Keratinocyte (primary cell): Measurements from ENCODE around the gene TMEM139. TPM values are rescaled to one million over a fixed set of nuclear protein-coding genes. Genes with fewer than 3 reads are reported as not detected.

ENCODE experiments used
- DNase-seq: peaks from one replicate; pipeline ENCODE4 v3.0.0-alpha.2; 2011; ENCODE audit warnings: low read depth, missing footprints, low spot score
- FAIRE-seq: peaks from 2 replicates; lab custom pipeline; 2011; peaks lifted over from hg19 to GRCh38; lab: Jason Lieb, UNC
- H2AFZ ChIP-seq: 2 replicates; pipeline ENCODE4 v1.6.0; 2012; ENCODE audit warnings: low read length, control low read depth, inconsistent platforms; ENCODE audit not compliant: control insufficient read depth
- H3K27ac ChIP-seq: 2 replicates; pipeline ENCODE4 v1.5.1; 2011; ENCODE audit warnings: low read length; ENCODE audit not compliant: control insufficient read depth, insufficient read depth
- H3K27me3 ChIP-seq: 3 replicates; pipeline ENCODE4 v1.6.0; 2011; ENCODE audit warnings: low read length; ENCODE audit not compliant: control insufficient read depth, insufficient read depth; ENCODE audit errors: extremely low read depth
- H3K36me3 ChIP-seq, 2 experiments: 2 replicates in 1 of 2; 3 replicates in 1 of 2; pipeline ENCODE4 v1.5.1; 2011; ENCODE audit warnings: low read length in 2 of 2, mild to moderate bottlenecking in 1 of 2; ENCODE audit not compliant: control insufficient read depth in 2 of 2, insufficient read depth in 2 of 2; ENCODE audit errors: extremely low read depth in 1 of 2
- H3K4me1 ChIP-seq: 3 replicates; pipeline ENCODE4 v1.5.1; 2011; ENCODE audit warnings: low read length; ENCODE audit not compliant: control insufficient read depth, insufficient read depth; ENCODE audit errors: extremely low read depth
- H3K4me2 ChIP-seq: 3 replicates; pipeline ENCODE4 v1.6.0; 2011; ENCODE audit warnings: low read depth, low read length; ENCODE audit not compliant: control insufficient read depth, insufficient read depth; ENCODE audit errors: extremely low read depth
- H3K4me3 ChIP-seq, 3 experiments: fragments of 200-600 bp in 1 of 3; sonication (generic) in 1 of 3; 2 replicates in 2 of 3; 3 replicates in 1 of 3; pipeline ENCODE4 v1.5.1; 2011 to 2016; ENCODE audit warnings: low read length in 3 of 3, mild to moderate bottlenecking in 3 of 3, control low read depth in 2 of 3, inconsistent platforms in 1 of 3, low read depth in 1 of 3, mixed read lengths in 1 of 3, mixed run types in 1 of 3, moderate library complexity in 1 of 3; ENCODE audit not compliant: control insufficient read depth in 2 of 3, insufficient read depth in 2 of 3; ENCODE audit errors: extremely low read depth in 1 of 3
- H3K79me2 ChIP-seq: 2 replicates; pipeline ENCODE4 v1.6.0; 2012; ENCODE audit warnings: low read length; ENCODE audit not compliant: control insufficient read depth, insufficient read depth
- H3K9ac ChIP-seq: 3 replicates; pipeline ENCODE4 v1.6.0; 2011; ENCODE audit warnings: low read length; ENCODE audit not compliant: control insufficient read depth, insufficient read depth; ENCODE audit errors: extremely low read depth
- H3K9me1 ChIP-seq: 3 replicates; pipeline ENCODE4 v1.6.0; 2011; ENCODE audit warnings: low read length; ENCODE audit not compliant: control insufficient read depth, insufficient read depth; ENCODE audit errors: extremely low read depth
- H3K9me3 ChIP-seq: 2 replicates; pipeline ENCODE4 v1.5.1; 2012; ENCODE audit warnings: low read depth, low read length; ENCODE audit not compliant: control insufficient read depth
- H4K20me1 ChIP-seq: 3 replicates; pipeline ENCODE4 v1.6.0; 2011; ENCODE audit warnings: low read length; ENCODE audit not compliant: control insufficient read depth, insufficient read depth; ENCODE audit errors: extremely low read depth
- EZH2 ChIP-seq: IDR thresholded peaks from one replicate; pipeline ENCODE4 v1.6.1; 2012; ENCODE audit warnings: inconsistent platforms, mild to moderate bottlenecking, low read length, moderate library complexity
- dilution Hi-C: fragments of 300-500 bp; cut with MboI; formaldehyde crosslinking; loops from one replicate; pipeline ENCODE4 v1.7.0; 2020; ENCODE audit warnings: low sequenced_read_pairs; ENCODE audit not compliant: extremely low pct_ligation_motif_present
- polyA plus RNA-seq, 5 experiments: library from polyadenylated mRNA; depleted of rRNA in 3 of 5; stranded (reverse) in 3 of 5; stranded (forward) in 1 of 5; unstranded in 1 of 5; fragments of >200 nt; gene quantifications; 1 replicate in 1 of 5; 2 replicates in 3 of 5; 3 replicates in 1 of 5; pipeline versions ENCODE4 v1.2.1 to v1.2.3, GENCODE V29; 2011 to 2012; ENCODE audit warnings: missing spikeins in 2 of 5, low read depth in 1 of 5, low replicate concordance in 1 of 5
- TF ChIP-seq, protein P1 (sequence below), 3 experiments: IDR thresholded peaks in 1 of 3; conservative IDR thresholded peaks in 1 of 3; optimal IDR thresholded peaks in 1 of 3; 2 replicates in 2 of 3; 3 replicates in 1 of 3; pipeline versions ENCODE3 to v1.5.1; 2011; ENCODE audit warnings: low read length in 3 of 3, mild to moderate bottlenecking in 3 of 3, moderate library complexity in 2 of 3, control low read depth in 1 of 3, inconsistent platforms in 1 of 3; ENCODE audit not compliant: insufficient read depth in 2 of 3; ENCODE audit errors: extremely low read depth in 1 of 3

Gene TMEM139
- polyA plus RNA-seq, 1 donor (not counting 4 experiments of a cell fraction or from before 2014, with no cell fraction given) = 22.3 TPM

DNA sequence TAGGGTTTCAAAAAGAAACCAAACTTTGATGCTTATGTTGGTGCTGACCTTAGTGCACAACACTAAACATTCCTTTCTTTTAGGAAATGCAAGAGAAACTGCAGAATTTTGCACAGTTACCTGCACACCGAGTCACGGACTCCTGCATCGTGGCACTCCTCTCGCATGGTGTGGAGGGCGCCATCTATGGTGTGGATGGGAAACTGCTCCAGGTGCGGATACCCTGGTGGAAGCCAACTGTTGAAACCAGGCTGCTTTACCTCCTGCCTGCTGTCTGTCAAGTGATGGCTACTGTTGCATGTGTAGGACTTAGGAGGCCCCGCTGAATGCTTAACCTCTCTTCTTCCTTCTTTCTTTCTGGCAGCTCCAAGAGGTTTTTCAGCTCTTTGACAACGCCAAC is 15.1 kb downstream of the TMEM139 start:
- no peaks in the 10 kb centered on the region for H3K9me3 ChIP-seq
- H3K27me3 ChIP-seq = no peaks in the 10 kb centered on the region
- no peak overlapping the region for H3K9ac ChIP-seq
- TF ChIP-seq, protein P1, sequence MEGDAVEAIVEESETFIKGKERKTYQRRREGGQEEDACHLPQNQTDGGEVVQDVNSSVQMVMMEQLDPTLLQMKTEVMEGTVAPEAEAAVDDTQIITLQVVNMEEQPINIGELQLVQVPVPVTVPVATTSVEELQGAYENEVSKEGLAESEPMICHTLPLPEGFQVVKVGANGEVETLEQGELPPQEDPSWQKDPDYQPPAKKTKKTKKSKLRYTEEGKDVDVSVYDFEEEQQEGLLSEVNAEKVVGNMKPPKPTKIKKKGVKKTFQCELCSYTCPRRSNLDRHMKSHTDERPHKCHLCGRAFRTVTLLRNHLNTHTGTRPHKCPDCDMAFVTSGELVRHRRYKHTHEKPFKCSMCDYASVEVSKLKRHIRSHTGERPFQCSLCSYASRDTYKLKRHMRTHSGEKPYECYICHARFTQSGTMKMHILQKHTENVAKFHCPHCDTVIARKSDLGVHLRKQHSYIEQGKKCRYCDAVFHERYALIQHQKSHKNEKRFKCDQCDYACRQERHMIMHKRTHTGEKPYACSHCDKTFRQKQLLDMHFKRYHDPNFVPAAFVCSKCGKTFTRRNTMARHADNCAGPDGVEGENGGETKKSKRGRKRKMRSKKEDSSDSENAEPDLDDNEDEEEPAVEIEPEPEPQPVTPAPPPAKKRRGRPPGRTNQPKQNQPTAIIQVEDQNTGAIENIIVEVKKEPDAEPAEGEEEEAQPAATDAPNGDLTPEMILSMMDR (optimal IDR thresholded peaks at IDR 0.05 in 1 of 3, IDR thresholded peaks at IDR 0.05 in 1 of 3, conservative IDR thresholded peaks at IDR 0.05 in 1 of 3; ENCODE audit: extremely low read depth in 1 of 3, insufficient read depth in 2 of 3, low read length in 3 of 3) = peak; percentile 67 to 87 (median 77)
- TF ChIP-seq EZH2 = no peak
- no peaks in the 10 kb centered on the region for H3K79me2 ChIP-seq
- H2AFZ ChIP-seq = no peak overlapping the region
- no peaks in the 10 kb centered on the region for H3K9me1 ChIP-seq
- no peak overlapping the region for H3K27ac ChIP-seq
- DNase-seq (no peak), FAIRE-seq (no peak)
- peaks cover 7% of the 10 kb centered on the region for H3K4me1 ChIP-seq
- dilution Hi-C loops = no loop called here
- no peaks in the 10 kb centered on the region for H4K20me1 ChIP-seq
- H3K4me2 ChIP-seq = no peak overlapping the region
- H3K36me3 ChIP-seq = peaks cover 32 to 46% of the 10 kb centered on the region in 2 experiments
- H3K4me3 ChIP-seq = no peak overlapping the region

DNA sequence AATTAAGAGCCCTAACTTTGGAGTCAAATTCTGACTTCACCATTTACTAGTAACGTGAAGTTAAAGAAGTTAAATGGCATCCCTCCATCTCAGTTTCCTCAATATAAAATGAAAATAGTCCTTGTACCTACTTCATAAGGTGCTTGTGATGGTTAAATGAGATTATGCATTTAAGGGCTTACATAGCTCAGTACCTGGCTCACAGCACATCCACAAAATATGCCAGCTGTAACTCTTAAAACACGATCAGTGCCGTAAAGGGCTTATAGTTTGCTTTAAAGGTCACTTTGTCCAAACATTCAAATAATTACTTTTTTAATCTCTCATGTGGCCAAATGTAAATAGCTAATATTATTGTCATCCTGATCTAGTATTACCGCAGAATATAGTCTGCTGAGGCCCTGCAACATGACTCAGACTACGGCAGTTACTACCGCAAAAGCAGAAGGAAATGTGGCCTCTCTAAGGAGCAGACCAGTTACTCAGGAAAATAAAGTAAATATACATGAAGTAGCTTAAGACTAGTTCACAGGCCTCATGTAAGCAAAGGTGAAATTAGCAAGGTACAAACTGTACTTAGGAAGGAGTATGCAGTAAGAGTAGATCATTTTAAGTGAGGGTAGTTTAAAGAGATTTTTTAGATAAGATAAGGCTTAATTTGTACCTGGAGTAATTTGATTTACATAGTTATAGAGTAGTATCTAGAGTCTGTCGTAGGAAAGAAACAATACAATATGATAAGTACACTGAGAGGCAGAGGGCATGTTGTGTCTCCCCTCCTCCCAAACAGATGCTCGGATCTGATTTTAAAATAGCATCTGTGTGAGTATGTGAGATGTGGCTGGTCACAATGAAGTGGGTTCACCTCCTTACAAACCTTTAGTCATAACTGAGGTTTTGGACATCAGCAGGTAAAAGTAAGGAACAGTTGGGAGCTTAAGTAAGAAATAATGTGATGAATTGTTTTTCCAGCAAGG is 16.5 kb downstream of the TMEM139 start:
- FAIRE-seq (no peak), DNase-seq (no peak)
- no peak overlapping the region for H3K27ac ChIP-seq
- H3K4me2 ChIP-seq = no peak overlapping the region
- peaks cover 7% of the 10 kb centered on the region for H3K4me1 ChIP-seq
- no peaks in the 10 kb centered on the region for H3K27me3 ChIP-seq
- TF ChIP-seq EZH2 = no peak
- TF ChIP-seq, protein P1 (optimal IDR thresholded peaks at IDR 0.05 in 1 of 3, IDR thresholded peaks at IDR 0.05 in 1 of 3, conservative IDR thresholded peaks at IDR 0.05 in 1 of 3; ENCODE audit: extremely low read depth in 1 of 3, insufficient read depth in 2 of 3, low read length in 3 of 3) = no peak
- no peaks in the 10 kb centered on the region for H4K20me1 ChIP-seq
- no peak overlapping the region for H3K4me3 ChIP-seq
- H3K36me3 ChIP-seq = peaks cover 32 to 50% of the 10 kb centered on the region in 2 experiments
- no peak overlapping the region for H3K9ac ChIP-seq
- no peaks in the 10 kb centered on the region for H3K9me3 ChIP-seq
- dilution Hi-C loops = no loop called here
- H3K79me2 ChIP-seq = no peaks in the 10 kb centered on the region
- H2AFZ ChIP-seq = no peak overlapping the region
- H3K9me1 ChIP-seq = no peaks in the 10 kb centered on the region
